Neural cell (in vitro differentiated cells): ENCODE measurements around the gene RPUSD2. TPM values are rescaled to one million over a fixed set of nuclear protein-coding genes. Genes with fewer than 3 reads are reported as not detected.

ENCODE experiments used
- H2AFZ ChIP-seq: fragments of 200-600, 300-800 bp; sonication (generic), shearing (Covaris generic); 2 replicates; pipeline ENCODE4 v1.6.0; 2014; ENCODE audit warnings: low read depth, mild to moderate bottlenecking, antibody characterized with exemption, low read length, moderate library complexity
- H3F3A ChIP-seq: fragments of 200-600 bp; shearing (Covaris generic); 2 replicates; pipeline ENCODE4 v1.6.1; 2016; ENCODE audit warnings: mild to moderate bottlenecking, moderate library complexity, mixed read lengths, antibody characterized with exemption, low read length; ENCODE audit not compliant: insufficient read depth, poor library complexity, severe bottlenecking
- H3K27ac ChIP-seq: fragments of 200-600, 300-800 bp; sonication (generic), shearing (Covaris generic); 2 replicates; pipeline ENCODE4 v1.5.1; 2014; ENCODE audit warnings: mild to moderate bottlenecking, low read length, moderate library complexity
- H3K27me3 ChIP-seq: fragments of 300-800, 200-600 bp; sonication (generic), shearing (Covaris generic); 2 replicates; pipeline ENCODE4 v1.6.0; 2014; ENCODE audit warnings: mild to moderate bottlenecking, low read depth, low read length, moderate library complexity; ENCODE audit not compliant: insufficient read depth
- H3K36me3 ChIP-seq: fragments of 300-800, 200-600 bp; sonication (generic), shearing (Covaris generic); 2 replicates; pipeline ENCODE4 v1.5.1; 2014; ENCODE audit warnings: mild to moderate bottlenecking, antibody characterized with exemption, low read length, moderate library complexity; ENCODE audit not compliant: insufficient read depth
- H3K4me2 ChIP-seq: fragments of 300-800, 200-600 bp; sonication (generic), shearing (Covaris generic); 2 replicates; pipeline ENCODE4 v1.6.0; 2014; ENCODE audit warnings: mild to moderate bottlenecking, low read length
- H3K4me3 ChIP-seq: fragments of 300-800, 200-600 bp; sonication (generic), shearing (Covaris generic); 2 replicates; pipeline ENCODE4 v1.5.1; 2014; ENCODE audit warnings: mild to moderate bottlenecking, low read length, moderate library complexity
- H3K79me2 ChIP-seq: fragments of 200-600 bp; shearing (Covaris generic); replicated peaks from 2 replicates; pipeline ENCODE4 v1.6.0; 2014; ENCODE audit warnings: mild to moderate bottlenecking, low read length, moderate library complexity; ENCODE audit not compliant: insufficient read depth
- H3K9ac ChIP-seq: fragments of 300-800, 200-600 bp; sonication (generic), shearing (Covaris generic); 2 replicates; pipeline ENCODE4 v1.6.1; 2016; ENCODE audit warnings: mild to moderate bottlenecking, low read length, mixed read lengths
- H3K9me2 ChIP-seq: fragments of 200-600 bp; shearing (Covaris generic); 2 replicates; pipeline ENCODE4 v1.6.1; 2016; ENCODE audit warnings: mild to moderate bottlenecking, low read length, mixed read lengths; ENCODE audit not compliant: insufficient read depth
- H3K9me3 ChIP-seq: fragments of 200-600, 300-800 bp; sonication (generic), shearing (Covaris generic); 2 replicates; pipeline ENCODE4 v1.6.1; 2016; ENCODE audit warnings: mild to moderate bottlenecking, mixed run types, low read length, moderate library complexity, mixed read lengths
- H4K20me1 ChIP-seq: fragments of 200-600 bp; shearing (Covaris generic); 2 replicates; pipeline ENCODE4 v1.6.1; 2016; ENCODE audit warnings: mild to moderate bottlenecking, mixed run types; ENCODE audit not compliant: insufficient read depth
- CTCF ChIP-seq: fragments of 450-650 bp; IDR thresholded peaks from 2 replicates; pipeline ENCODE4 v1.5.1; 2014; ENCODE audit warnings: antibody characterized with exemption, mild to moderate bottlenecking, moderate library complexity; ENCODE audit not compliant: poor library complexity, severe bottlenecking
- EP300 ChIP-seq: fragments of 450-650 bp; conservative IDR thresholded peaks from 2 replicates; pipeline ENCODE4 v1.6.1; 2014; ENCODE audit warnings: antibody characterized with exemption, mild to moderate bottlenecking, moderate library complexity; ENCODE audit not compliant: poor library complexity, severe bottlenecking
- EZH2 ChIP-seq: fragments of 200-600, 300-800 bp; shearing (Covaris generic), sonication (generic); IDR thresholded peaks from 2 replicates; pipeline ENCODE4 v1.6.1; 2014; ENCODE audit warnings: antibody characterized with exemption, low read length, borderline replicate concordance, mild to moderate bottlenecking; ENCODE audit not compliant: insufficient read depth, poor library complexity, severe bottlenecking
- MXI1 ChIP-seq: fragments of 450-650 bp; conservative IDR thresholded peaks from 2 replicates; pipeline ENCODE4 v1.6.1; 2014; ENCODE audit warnings: antibody characterized with exemption, mild to moderate bottlenecking; ENCODE audit not compliant: poor library complexity, severe bottlenecking
- POLR2AphosphoS5 ChIP-seq: IDR thresholded peaks from 2 replicates; pipeline ENCODE4 v1.6.1; 2012
- RAD21 ChIP-seq: fragments of 450-650 bp; conservative IDR thresholded peaks from 2 replicates; pipeline ENCODE4 v1.6.1; 2014; ENCODE audit warnings: antibody characterized with exemption, mild to moderate bottlenecking, moderate library complexity
- REST ChIP-seq: IDR thresholded peaks from 2 replicates; pipeline ENCODE4 v1.6.1; 2012; ENCODE audit warnings: borderline replicate concordance
- SMC3 ChIP-seq: fragments of 450-650 bp; conservative IDR thresholded peaks from 2 replicates; pipeline ENCODE4 v1.6.1; 2014; ENCODE audit warnings: antibody characterized with exemption, mild to moderate bottlenecking, moderate library complexity; ENCODE audit not compliant: poor library complexity
- TAF1 ChIP-seq: IDR thresholded peaks from 2 replicates; pipeline ENCODE4 v1.6.1; 2012; ENCODE audit warnings: low read depth
- polyA plus RNA-seq: library from polyadenylated mRNA; depleted of rRNA; stranded (reverse); fragments of >200 nt; gene quantifications from 2 replicates; pipeline ENCODE4 v1.2.3, GENCODE V29; 2014

Gene RPUSD2
- polyA plus RNA-seq, 1 donor from 2014 or later: 13.2 TPM

DNA sequence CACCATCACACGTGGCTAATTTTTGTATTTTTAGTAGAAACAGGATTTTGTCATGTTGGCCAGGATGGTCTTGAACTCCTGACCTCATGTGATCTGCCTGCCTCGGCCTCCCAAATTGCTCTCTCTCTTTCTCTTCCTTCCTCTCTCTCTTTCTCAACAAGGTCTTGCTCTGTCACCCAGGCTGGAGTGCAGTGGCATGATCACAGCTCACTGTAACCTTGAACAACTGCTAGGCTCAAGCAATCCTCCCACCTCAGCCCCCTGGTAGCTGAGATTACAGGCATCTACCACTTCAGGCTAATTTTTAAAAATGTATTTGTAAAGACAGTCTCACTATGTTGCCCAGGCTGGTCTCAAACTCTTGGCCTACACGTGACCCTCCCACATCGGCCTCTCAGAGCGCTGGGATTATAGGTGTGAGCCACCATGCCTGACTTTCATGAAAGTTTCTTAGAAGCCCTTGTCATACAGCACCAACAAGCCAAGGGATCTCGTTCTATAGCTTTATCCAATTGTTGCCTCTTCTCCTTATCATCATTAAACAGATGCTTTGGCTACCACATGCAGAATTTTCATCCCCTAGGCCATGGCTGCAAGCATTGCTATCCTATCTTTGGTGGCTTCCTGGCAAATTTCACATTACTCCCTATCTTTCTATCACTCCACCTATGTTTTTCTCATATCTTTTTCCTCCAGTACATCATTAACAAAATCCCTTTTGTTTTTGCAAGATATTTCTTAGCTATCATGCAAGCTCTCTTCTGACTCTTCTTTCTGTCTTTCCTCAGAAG, 10.0 kb upstream of the RPUSD2 start:
- Histone ChIP-seq H3K9ac (no peak overlapping the region), H3K27ac (no peak overlapping the region), H3K4me3 (no peak overlapping the region), H2AFZ (no peak overlapping the region), H3K4me2 (no peak overlapping the region), H3K27me3 (no peaks in the 10 kb centered on the region), H3F3A (no peaks in the 10 kb centered on the region), H3K9me2 (no peaks in the 10 kb centered on the region), H3K9me3 (no peaks in the 10 kb centered on the region), H3K36me3 (no peaks in the 10 kb centered on the region), H3K79me2 (no peaks in the 10 kb centered on the region), H4K20me1 (no peaks in the 10 kb centered on the region)
- TF ChIP-seq EP300: no peak
- no peak for TF ChIP-seq EZH2
- TF ChIP-seq SMC3: no peak
- no peak for TF ChIP-seq REST
- no peak for TF ChIP-seq TAF1
- no peak for TF ChIP-seq POLR2AphosphoS5
- TF ChIP-seq MXI1: no peak
- TF ChIP-seq RAD21: no peak
- TF ChIP-seq CTCF: no peak

- no peak overlapping the region for H3K4me2 ChIP-seq
- H3K9me3 ChIP-seq: no peaks in the 10 kb centered on the region
- H2AFZ ChIP-seq: no peak overlapping the region
- no peak overlapping the region for H3K27ac ChIP-seq
- no peaks in the 10 kb centered on the region for H3K9me2 ChIP-seq
- H3F3A ChIP-seq: no peaks in the 10 kb centered on the region
- no peak overlapping the region for H3K9ac ChIP-seq
- no peak overlapping the region for H3K4me3 ChIP-seq
- no peaks in the 10 kb centered on the region for H3K36me3 ChIP-seq
- no peaks in the 10 kb centered on the region for H4K20me1 ChIP-seq
- H3K27me3 ChIP-seq: no peaks in the 10 kb centered on the region
- TF ChIP-seq POLR2AphosphoS5: no peak
- no peak for TF ChIP-seq EP300
- no peaks in the 10 kb centered on the region for H3K79me2 ChIP-seq
Observed at GRCh38 chr15:40562691-40563090, 6.4 kb upstream of the RPUSD2 start.
